Gastrocnemius medialis (tissue), 4 donors: ENCODE data around the gene CCDC201. TPM values are rescaled to one million over a fixed set of nuclear protein-coding genes. Genes with fewer than 3 reads are reported as not detected.
A peak's percentile ranks its signal among the peaks of the same experiment; 100 is the strongest.

Source experiments
- ATAC-seq, 2 donors: fragments of 150-250 bp; one replicate each; pipeline ENCODE4 v1.9.1; 2016
- DNase-seq, 2 donors: peaks; one replicate each; pipeline ENCODE4 v3.0.0-alpha.2; 2019
- H3K27ac ChIP-seq, 4 donors: fragments of 200-600 bp; sonication (generic); 1 replicate in 1 of 4; 2 replicates in 3 of 4; pipeline ENCODE4 v1.5.1; 2016 to 2018; ENCODE audit warnings: mild to moderate bottlenecking in 2 of 4, moderate library complexity in 1 of 4
- H3K27me3 ChIP-seq, 3 donors: fragments of 200-600 bp; sonication (generic) in 2 of 3; 1 replicate in 1 of 3; 2 replicates in 2 of 3; pipeline versions ENCODE4 v1.5.1 to v1.6.0; 2016 to 2019; ENCODE audit warnings: mild to moderate bottlenecking in 1 of 3, moderate library complexity in 1 of 3
- H3K36me3 ChIP-seq, 2 donors: fragments of 200-600 bp; sonication (generic) in 1 of 2; one replicate each; pipeline ENCODE4 v1.5.1; 2017 to 2018
- H3K4me1 ChIP-seq, 2 donors: fragments of 200-600 bp; sonication (generic) in 1 of 2; one replicate each; pipeline ENCODE4 v1.5.1; 2016 to 2017; ENCODE audit warnings: mild to moderate bottlenecking in 2 of 2
- H3K4me3 ChIP-seq, 4 donors: fragments of 200-600 bp; sonication (generic) in 3 of 4; 1 replicate in 1 of 4; 2 replicates in 3 of 4; pipeline ENCODE4 v1.5.1; 2016 to 2019; ENCODE audit warnings: mild to moderate bottlenecking in 2 of 4
- H3K9me3 ChIP-seq, 3 donors: fragments of 200-600 bp; sonication (generic) in 2 of 3; 1 replicate in 1 of 3; 2 replicates in 2 of 3; pipeline ENCODE4 v1.5.1; 2016 to 2019
- CTCF ChIP-seq, 5 experiments: fragments of 450-650 bp in 3 of 5; fragments of 200-600 bp in 2 of 5; sonication (generic) in 2 of 5; IDR thresholded peaks in 4 of 5; conservative IDR thresholded peaks in 1 of 5; 1 replicate in 4 of 5; 2 replicates in 1 of 5; pipeline ENCODE4 v1.5.1; 2016 to 2019; ENCODE audit warnings: antibody characterized with exemption in 5 of 5, mild to moderate bottlenecking in 3 of 5, moderate library complexity in 3 of 5
- POLR2A ChIP-seq, 2 donors: fragments of 450-650 bp; IDR thresholded peaks; one replicate each; pipeline ENCODE4 v1.6.1; 2017; ENCODE audit warnings: antibody characterized with exemption in 2 of 2, mild to moderate bottlenecking in 2 of 2, moderate library complexity in 2 of 2
- in situ Hi-C, 4 donors: fragments of 200-750 bp; cut with MboI; loops; one replicate each; pipeline versions ENCODE4 v1.15.0 to v1.8.0; 2017; ENCODE audit warnings: low sequenced_read_pairs in 4 of 4
- intact Hi-C: fragments of 100-400 bp; cut with DNase I; formaldehyde crosslinking; loops from one replicate; pipeline ENCODE4 v1.15.1; 2023; ENCODE audit warnings: low total_unique reads
- total RNA-seq, 4 donors: library from RNA; depleted of rRNA; stranded (reverse); fragments of >200 nt; gene quantifications; one replicate each; pipeline versions ENCODE4 v1.1.0 to v1.2.3, GENCODE V29; 2016

Gene CCDC201
- not detected for total RNA-seq

GRCh38 chr7:45873035-45873354, at the start of gene CCDC201:
Gene CCDC201, minus strand, starts transcription at chr7:45873082. Its CDS starts 75 bp downstream, at chr7:45873007.
- H3K9me3 ChIP-seq: no peaks in the 10 kb centered on the region
- TF ChIP-seq POLR2A (IDR thresholded peaks at IDR 0.05) (no peak), CTCF (IDR thresholded peaks at IDR 0.05 in 4 of 5, conservative IDR thresholded peaks at IDR 0.05 in 1 of 5) (no peak)
- ATAC-seq (no peak), DNase-seq (no peak)
- no peaks in the 10 kb centered on the region for H3K36me3 ChIP-seq
- intact Hi-C loops: no loop called here
- H3K27me3 ChIP-seq: no peaks in the 10 kb centered on the region
- in situ Hi-C loops: loop anchor here (25.0 kb wide), 2 partner anchors 211 to 711 kb away; partner anchors contain the start of gene RAMP3 (in 4 of the 4)
- no peak within 1 kb of the TSS for H3K27ac ChIP-seq
- no peaks in the 10 kb centered on the region for H3K4me1 ChIP-seq
- no peak within 1 kb of the TSS for H3K4me3 ChIP-seq

- peaks cover 0 to under 1% of the 10 kb centered on the region in 2 donors for H3K36me3 ChIP-seq
- TF ChIP-seq POLR2A (IDR thresholded peaks at IDR 0.05) (no peak), CTCF (IDR thresholded peaks at IDR 0.05 in 4 of 5, conservative IDR thresholded peaks at IDR 0.05 in 1 of 5) (peak; percentile 64 to 78 (median 68))
- peak overlapping the region; percentile 42 to 64 (median 54) for H3K4me3 ChIP-seq
- in situ Hi-C loops (loop anchor here (5.0 to 10.0 kb wide), 4 partner anchors 433 to 1165 kb away; no protein-coding TSS in a partner anchor), intact Hi-C loops (loop anchor here (2.0 to 10.0 kb wide), 5 partner anchors 433 to 1333 kb away; no protein-coding TSS in a partner anchor)
- peaks cover 7 to 31% of the 10 kb centered on the region in 2 donors for H3K4me1 ChIP-seq
- H3K27ac ChIP-seq: peak overlapping the region; percentile 8 to 64 (median 43)
- DNase-seq (peak in 1 of 2 donors; percentile 39), ATAC-seq (peak; percentile 31 to 35)
- peaks cover 43 to 50% (median 45%) of the 10 kb centered on the region in 3 donors for H3K27me3 ChIP-seq
- H3K9me3 ChIP-seq: no peaks in the 10 kb centered on the region
Measured at GRCh38 chr7:45921699-45922519, 49.0 kb upstream of the CCDC201 start.

- ATAC-seq: no peak
- Histone ChIP-seq H3K4me3 (peak overlapping the region; percentile 42 to 64 (median 54)), H3K27ac (peak overlapping the region in 3 of 4 donors; percentile 36 to 55 (median 53)), H3K27me3 (peaks cover 43 to 50% (median 45%) of the 10 kb centered on the region in 3 donors), H3K4me1 (peaks cover 7 to 31% of the 10 kb centered on the region in 2 donors), H3K9me3 (no peaks in the 10 kb centered on the region), H3K36me3 (peaks cover 0 to 6% of the 10 kb centered on the region in 2 donors)
- DNase-seq: no peak
- in situ Hi-C loops (loop anchor here (5.0 to 10.0 kb wide), 4 partner anchors 433 to 1166 kb away; no protein-coding TSS in a partner anchor), intact Hi-C loops (loop anchor here (10.0 kb wide), 3 partner anchors 433 to 863 kb away; no protein-coding TSS in a partner anchor)
- TF ChIP-seq POLR2A (IDR thresholded peaks at IDR 0.05) (no peak), CTCF (IDR thresholded peaks at IDR 0.05 in 4 of 5, conservative IDR thresholded peaks at IDR 0.05 in 1 of 5) (no peak)
Measured at GRCh38 chr7:45921381-45921698, 48.5 kb upstream of the CCDC201 start.

- peaks cover 0 to 12% of the 10 kb centered on the region in 2 donors for H3K36me3 ChIP-seq
- in situ Hi-C loops (loop anchor here (5.0 to 10.0 kb wide), 4 partner anchors 434 to 1167 kb away; no protein-coding TSS in a partner anchor), intact Hi-C loops (loop anchor here (10.0 kb wide), 3 partner anchors 434 to 864 kb away; no protein-coding TSS in a partner anchor)
- H3K4me3 ChIP-seq: peak within 1 kb of the TSS; percentile 47 to 64 (median 54)
- TF ChIP-seq POLR2A (IDR thresholded peaks at IDR 0.05) (peak; percentile 11 to 66), CTCF (IDR thresholded peaks at IDR 0.05 in 4 of 5, conservative IDR thresholded peaks at IDR 0.05 in 1 of 5) (no peak)
- no peaks in the 10 kb centered on the region for H3K9me3 ChIP-seq
- peaks cover 43 to 50% (median 45%) of the 10 kb centered on the region in 3 donors for H3K27me3 ChIP-seq
- H3K4me1 ChIP-seq: peaks cover 7 to 31% of the 10 kb centered on the region in 2 donors
- peak; percentile 28 to 30 for ATAC-seq
- H3K27ac ChIP-seq: peak within 1 kb of the TSS in 3 of 4 donors; percentile 36 to 55 (median 53)
- DNase-seq: no peak
Measured at GRCh38 chr7:45920502-45921380, 47.9 kb upstream of the CCDC201 start, which contains the start of gene IGFBP3. Gene IGFBP3, minus strand, starts transcription at chr7:45921272. Its CDS starts 132 bp downstream, at chr7:45921140.
